HepG2 (cell line): Measurements from ENCODE around the gene ALK.

Source experiments
- CTCF ChIP-seq: sonication (generic); formaldehyde crosslinking; IDR thresholded peaks from 2 replicates; pipeline ENCODE4 v1.5.0; 2020; ENCODE audit warnings: mild to moderate bottlenecking, missing genetic modification reagents, moderate library complexity
- E2F5 ChIP-seq: sonication (generic); formaldehyde crosslinking; conservative IDR thresholded peaks from 2 replicates; pipeline ENCODE4 v1.4.0; 2020; ENCODE audit warnings: missing genetic modification reagents
- MEIS2 ChIP-seq: sonication (generic); formaldehyde crosslinking; IDR thresholded peaks from 2 replicates; pipeline ENCODE4 v1.9.0; 2021; ENCODE audit warnings: mild to moderate bottlenecking, missing genetic modification reagents
- NFE2 ChIP-seq: sonication (generic); formaldehyde crosslinking; IDR thresholded peaks from 2 replicates; pipeline ENCODE4 v1.4.0; 2020; ENCODE audit warnings: missing genetic modification reagents
- PRDM15 ChIP-seq: sonication (generic); formaldehyde crosslinking; IDR thresholded peaks from 2 replicates; pipeline ENCODE4 v1.4.0; 2020; ENCODE audit warnings: missing genetic modification reagents
- SALL2 ChIP-seq: sonication (generic); formaldehyde crosslinking; IDR thresholded peaks from 2 replicates; pipeline ENCODE4 v1.8.1; 2023; ENCODE audit warnings: mild to moderate bottlenecking, missing genetic modification reagents, inconsistent platforms
- SRF ChIP-seq: IDR thresholded peaks from 2 replicates; pipeline ENCODE4 v1.6.1; 2011; ENCODE audit warnings: mild to moderate bottlenecking, low read depth, low read length, moderate library complexity
- ZBTB34 ChIP-seq: sonication (generic); formaldehyde crosslinking; IDR thresholded peaks from 2 replicates; pipeline ENCODE4 v1.8.0; 2022; ENCODE audit warnings: mild to moderate bottlenecking, missing genetic modification reagents
- ZNF124 ChIP-seq: sonication (generic); formaldehyde crosslinking; IDR thresholded peaks from 2 replicates; pipeline ENCODE4 v1.4.0; 2020; ENCODE audit warnings: missing genetic modification reagents
- ZNF333 ChIP-seq: sonication (generic); formaldehyde crosslinking; IDR thresholded peaks from 2 replicates; pipeline ENCODE4 v1.4.0; 2020; ENCODE audit warnings: mild to moderate bottlenecking, missing genetic modification reagents, borderline replicate concordance
- ZNF414 ChIP-seq: sonication (generic); formaldehyde crosslinking; IDR thresholded peaks from 2 replicates; pipeline ENCODE4 v1.5.0; 2020; ENCODE audit warnings: missing genetic modification reagents
- ZNF501 ChIP-seq: sonication (generic); formaldehyde crosslinking; IDR thresholded peaks from 2 replicates; pipeline ENCODE4 v1.5.1; 2020; ENCODE audit warnings: mild to moderate bottlenecking, moderate library complexity, missing genetic modification reagents
- ZNF747 ChIP-seq: sonication (generic); formaldehyde crosslinking; IDR thresholded peaks from 2 replicates; pipeline ENCODE4 v1.8.1; 2023; ENCODE audit warnings: missing genetic modification reagents, mild to moderate bottlenecking, borderline replicate concordance
- ZNF772 ChIP-seq: sonication (generic); formaldehyde crosslinking; IDR thresholded peaks from 2 replicates; pipeline ENCODE4 v1.5.0; 2020; ENCODE audit warnings: mild to moderate bottlenecking, missing genetic modification reagents

- no peak for TF ChIP-seq NFE2
- TF ChIP-seq E2F5 (CRISPR knock-in tag), result no peak
- no peak for TF ChIP-seq ZNF772 (CRISPR knock-in tag)
- no peak for TF ChIP-seq MEIS2 (CRISPR knock-in tag)
- TF ChIP-seq CTCF, result no peak
- no peak for TF ChIP-seq SALL2 (CRISPR knock-in tag)
- no peak for TF ChIP-seq ZNF747
- TF ChIP-seq ZNF333 (CRISPR knock-in tag), result no peak
- TF ChIP-seq ZBTB34, result no peak
- TF ChIP-seq ZNF501 (CRISPR knock-in tag), result no peak
- no peak for TF ChIP-seq PRDM15 (CRISPR knock-in tag)
- no peak for TF ChIP-seq SRF
- TF ChIP-seq ZNF124, result no peak
- TF ChIP-seq ZNF414 (CRISPR knock-in tag), result no peak
Observed at GRCh38 chr2:29216609-29216909, 704.8 kb downstream of the ALK start.
